Measurements from ENCODE around the gene GNRHR.

DNA sequence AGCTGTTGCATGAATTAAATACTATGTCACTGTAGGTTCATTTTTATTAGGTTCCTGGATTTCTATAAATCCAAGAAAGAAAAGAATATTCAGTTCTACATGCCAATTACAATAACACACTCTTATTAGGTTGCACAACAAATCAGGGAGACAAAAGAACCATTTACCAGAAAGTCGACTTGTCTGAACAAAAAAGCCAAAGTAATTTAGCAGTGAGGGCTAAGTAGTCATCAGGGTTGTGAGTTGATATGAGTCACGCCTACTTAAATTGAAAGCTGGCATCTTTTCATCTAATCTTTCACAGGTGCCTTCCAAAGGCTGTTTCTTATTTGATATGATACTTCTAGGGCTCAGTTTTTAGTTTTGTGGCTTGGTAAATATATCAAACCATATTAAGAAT is 25.4 kb upstream of the GNRHR start:
- TF ChIP-seq GATA3 (IDR thresholded peaks at IDR 0.05; ENCODE audit: low read depth, low read length) (no peak), GATA2 (IDR thresholded peaks at IDR 0.05; ENCODE audit: low read depth, low read length) (no peak)

Measured in SH-SY5Y (cell line).